ENCODE data around the gene SMTN. TPM values are rescaled to one million over a fixed set of nuclear protein-coding genes. Genes with fewer than 3 reads are reported as not detected.

SMTN gene
- total RNA-seq, 2 experiments from 2014 or later, result 2.9 TPM

GRCh38 chr22:31087744-31088215 lies 6.7 kb downstream of the SMTN start:
- Histone ChIP-seq H3K36me3 (ENCODE audit: insufficient read depth, low read length) (no peaks in the 10 kb centered on the region), H3K27me3 (ENCODE audit: control insufficient read depth in 1 of 2, insufficient read depth in 2 of 2, low read length in 2 of 2) (no peaks in the 10 kb centered on the region), H3K9me3 (ENCODE audit: control insufficient read depth in 1 of 2, insufficient read depth in 1 of 2, low read length in 2 of 2) (no peaks in the 10 kb centered on the region), H3K4me1 (ENCODE audit: insufficient read depth, low read length) (peaks cover 31% of the 10 kb centered on the region), H3K4me3 (ENCODE audit: low read length) (no peak overlapping the region), H3K27ac (ENCODE audit: low read depth in 1 of 2, low read length in 2 of 2) (no peak overlapping the region)
- ATAC-seq (ENCODE audit: poor library complexity) (no peak), DNase-seq (no peak)
- CTCF ChIA-PET, result no interaction called here
- TF ChIP-seq, protein P1, sequence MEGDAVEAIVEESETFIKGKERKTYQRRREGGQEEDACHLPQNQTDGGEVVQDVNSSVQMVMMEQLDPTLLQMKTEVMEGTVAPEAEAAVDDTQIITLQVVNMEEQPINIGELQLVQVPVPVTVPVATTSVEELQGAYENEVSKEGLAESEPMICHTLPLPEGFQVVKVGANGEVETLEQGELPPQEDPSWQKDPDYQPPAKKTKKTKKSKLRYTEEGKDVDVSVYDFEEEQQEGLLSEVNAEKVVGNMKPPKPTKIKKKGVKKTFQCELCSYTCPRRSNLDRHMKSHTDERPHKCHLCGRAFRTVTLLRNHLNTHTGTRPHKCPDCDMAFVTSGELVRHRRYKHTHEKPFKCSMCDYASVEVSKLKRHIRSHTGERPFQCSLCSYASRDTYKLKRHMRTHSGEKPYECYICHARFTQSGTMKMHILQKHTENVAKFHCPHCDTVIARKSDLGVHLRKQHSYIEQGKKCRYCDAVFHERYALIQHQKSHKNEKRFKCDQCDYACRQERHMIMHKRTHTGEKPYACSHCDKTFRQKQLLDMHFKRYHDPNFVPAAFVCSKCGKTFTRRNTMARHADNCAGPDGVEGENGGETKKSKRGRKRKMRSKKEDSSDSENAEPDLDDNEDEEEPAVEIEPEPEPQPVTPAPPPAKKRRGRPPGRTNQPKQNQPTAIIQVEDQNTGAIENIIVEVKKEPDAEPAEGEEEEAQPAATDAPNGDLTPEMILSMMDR (IDR thresholded peaks at IDR 0.05), result no peak
- no peak overlapping the region for H3K4me3 Mint-ChIP-seq
- no peaks in the 10 kb centered on the region for H3K27me3 Mint-ChIP-seq
- intact Hi-C loops (cut with DNase I, micrococcal nuclease), result loop anchor here (5.0 to 10.0 kb wide), 4 partner anchors 60 to 423 kb away; partner anchors contain the start of gene DUSP18 (in 1 of the 2)
- peaks cover 17% of the 10 kb centered on the region for H3K4me1 Mint-ChIP-seq (ENCODE audit: low read depth)
- no peaks in the 10 kb centered on the region for H3K9me3 Mint-ChIP-seq
- no peaks in the 10 kb centered on the region for H3K36me3 Mint-ChIP-seq (ENCODE audit: low read depth)
- no peak overlapping the region for H3K27ac Mint-ChIP-seq
- POLR2A ChIA-PET, result no interaction called here

DNA sequence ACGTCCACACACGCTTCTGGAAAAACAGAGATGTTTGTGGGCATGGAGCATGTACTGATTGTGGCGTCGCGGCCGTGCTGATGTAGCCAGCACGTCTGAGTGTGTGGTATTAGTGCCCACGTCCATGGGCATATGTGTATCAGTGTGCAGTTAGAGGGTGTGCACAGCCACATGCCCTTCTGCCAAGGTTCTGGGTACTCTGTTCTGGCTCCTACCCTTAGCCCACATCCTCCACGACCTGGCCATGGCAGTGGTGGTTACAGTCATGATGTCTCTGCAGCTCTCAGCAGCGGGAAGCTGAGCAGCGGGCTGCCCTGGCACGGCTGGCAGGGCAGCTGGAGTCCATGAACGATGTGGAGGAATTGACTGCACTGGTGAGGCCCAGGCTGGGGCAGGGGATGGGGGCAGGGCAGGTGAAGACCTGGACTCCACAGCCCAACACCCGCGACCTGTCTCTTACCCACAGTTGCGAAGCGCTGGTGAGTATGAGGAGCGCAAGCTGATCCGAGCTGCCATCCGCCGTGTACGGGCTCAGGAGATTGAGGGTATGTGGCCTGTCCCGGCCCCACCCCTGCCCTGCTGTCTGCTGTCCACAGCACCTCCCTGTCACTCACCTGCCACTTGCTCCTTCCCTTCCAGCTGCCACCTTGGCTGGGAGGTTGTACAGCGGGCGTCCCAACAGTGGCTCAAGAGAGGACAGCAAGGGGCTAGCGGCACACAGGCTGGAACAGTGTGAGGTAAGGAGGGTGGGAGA lies 7.3 kb downstream of the SMTN start:
- Histone ChIP-seq H3K4me1 (ENCODE audit: insufficient read depth, low read length) (peaks cover 24% of the 10 kb centered on the region), H3K9me3 (ENCODE audit: control insufficient read depth in 1 of 2, insufficient read depth in 1 of 2, low read length in 2 of 2) (no peaks in the 10 kb centered on the region), H3K27ac (ENCODE audit: low read depth in 1 of 2, low read length in 2 of 2) (no peak overlapping the region), H3K36me3 (ENCODE audit: insufficient read depth, low read length) (no peaks in the 10 kb centered on the region), H3K27me3 (ENCODE audit: control insufficient read depth in 1 of 2, insufficient read depth in 2 of 2, low read length in 2 of 2) (no peaks in the 10 kb centered on the region), H3K4me3 (ENCODE audit: low read length) (no peak overlapping the region)
- Mint-ChIP-seq H3K9me3 (no peaks in the 10 kb centered on the region), H3K27ac (no peak overlapping the region), H3K4me1 (ENCODE audit: low read depth) (peaks cover 11% of the 10 kb centered on the region), H3K27me3 (no peaks in the 10 kb centered on the region), H3K4me3 (no peak overlapping the region), H3K36me3 (ENCODE audit: low read depth) (no peaks in the 10 kb centered on the region)
- POLR2A ChIA-PET, result no interaction called here
- intact Hi-C loops (cut with DNase I, micrococcal nuclease), result loop anchor here (5.0 to 10.0 kb wide), 4 partner anchors 59 to 424 kb away; partner anchors contain the start of gene DUSP18 (in 1 of the 2)
- CTCF ChIA-PET, result no interaction called here
- ATAC-seq (ENCODE audit: poor library complexity) (no peak), DNase-seq (no peak)
- TF ChIP-seq, protein P1 (IDR thresholded peaks at IDR 0.05), result no peak

GRCh38 chr22:31089160-31090100 lies 8.3 kb downstream of the SMTN start:
- Histone ChIP-seq H3K9me3 (ENCODE audit: control insufficient read depth in 1 of 2, insufficient read depth in 1 of 2, low read length in 2 of 2) (no peaks in the 10 kb centered on the region), H3K4me3 (ENCODE audit: low read length) (no peak overlapping the region), H3K36me3 (ENCODE audit: insufficient read depth, low read length) (no peaks in the 10 kb centered on the region), H3K4me1 (ENCODE audit: insufficient read depth, low read length) (peaks cover 14% of the 10 kb centered on the region), H3K27me3 (ENCODE audit: control insufficient read depth in 1 of 2, insufficient read depth in 2 of 2, low read length in 2 of 2) (no peaks in the 10 kb centered on the region), H3K27ac (ENCODE audit: low read depth in 1 of 2, low read length in 2 of 2) (no peak overlapping the region)
- DNase-seq (peak in 11 of 14 experiments; percentile 19 to 68 (median 35)), ATAC-seq (ENCODE audit: poor library complexity) (no peak)
- ChIA-PET POLR2A (no interaction called here), CTCF (no interaction called here)
- Mint-ChIP-seq H3K27me3 (no peaks in the 10 kb centered on the region), H3K4me3 (no peak overlapping the region), H3K4me1 (ENCODE audit: low read depth) (peaks cover under 1% of the 10 kb centered on the region), H3K9me3 (no peaks in the 10 kb centered on the region), H3K27ac (no peak overlapping the region), H3K36me3 (ENCODE audit: low read depth) (no peaks in the 10 kb centered on the region)
- TF ChIP-seq, protein P1 (IDR thresholded peaks at IDR 0.05), result peak; percentile 68
- intact Hi-C loops (cut with DNase I, micrococcal nuclease), result loop anchor here (1.0 to 10.0 kb wide), 6 partner anchors 58 to 425 kb away; partner anchors contain the start of gene DUSP18 (in 1 of the 2)
